Vagina (tissue), 2 donors: Measurements from ENCODE around the gene ANKS1B. TPM values are rescaled to one million over a fixed set of nuclear protein-coding genes. Genes with fewer than 3 reads are reported as not detected.

Experiments
- DNase-seq, 2 donors: peaks; one replicate each; pipeline ENCODE4 v3.0.0-alpha.2; 2017; ENCODE audit errors: extremely low spot score in 2 of 2
- H3K27ac ChIP-seq: fragments of 200-600 bp; sonication (generic); one replicate; pipeline ENCODE4 v1.5.1; 2019
- H3K27me3 ChIP-seq: fragments of 200-600 bp; sonication (generic); one replicate; pipeline ENCODE4 v1.5.1; 2019
- H3K36me3 ChIP-seq, 2 donors: fragments of 200-600 bp; sonication (generic); one replicate each; pipeline ENCODE4 v1.5.1; 2017 to 2019
- H3K4me1 ChIP-seq: fragments of 200-600 bp; sonication (generic); one replicate; pipeline ENCODE4 v1.5.1; 2019
- H3K4me3 ChIP-seq, 2 donors: fragments of 200-600 bp; sonication (generic); 1 replicate in 1 of 2; 2 replicates in 1 of 2; pipeline ENCODE4 v1.5.1; 2016 to 2019
- H3K9me3 ChIP-seq: fragments of 200-600 bp; sonication (generic); one replicate; pipeline ENCODE4 v1.5.1; 2019
- POLR2A ChIP-seq, 2 donors: fragments of 450-650 bp; IDR thresholded peaks; one replicate each; pipeline ENCODE4 v1.6.1; 2017; ENCODE audit warnings: antibody characterized with exemption in 2 of 2, mild to moderate bottlenecking in 2 of 2, moderate library complexity in 2 of 2
- POLR2AphosphoS5 ChIP-seq, 2 donors: sonication (generic); formaldehyde crosslinking; IDR thresholded peaks; one replicate each; pipeline ENCODE4 v1.9.0; 2017; ENCODE audit warnings: antibody characterized with exemption in 2 of 2, mild to moderate bottlenecking in 2 of 2, low read depth in 1 of 2; ENCODE audit not compliant: insufficient read depth in 1 of 2
- intact Hi-C: fragments of 100-400 bp; cut with DNase I; formaldehyde crosslinking; loops from one replicate; pipeline ENCODE4 v1.15.1; 2023
- total RNA-seq: library from RNA; depleted of rRNA; stranded (reverse); fragments of >200 nt; gene quantifications from one replicate; pipeline ENCODE4 v1.2.3, GENCODE V29; 2016
- TF ChIP-seq, protein P1 (sequence below), 3 experiments: fragments of 450-650 bp in 2 of 3; fragments of 200-600 bp in 1 of 3; sonication (generic) in 1 of 3; IDR thresholded peaks; one replicate each; pipeline ENCODE4 v1.5.1; 2017 to 2019; ENCODE audit warnings: antibody characterized with exemption in 3 of 3, mild to moderate bottlenecking in 2 of 3, moderate library complexity in 2 of 3

The ANKS1B gene
- total RNA-seq, 1 donor from 2014 or later: 11.5 TPM

DNA sequence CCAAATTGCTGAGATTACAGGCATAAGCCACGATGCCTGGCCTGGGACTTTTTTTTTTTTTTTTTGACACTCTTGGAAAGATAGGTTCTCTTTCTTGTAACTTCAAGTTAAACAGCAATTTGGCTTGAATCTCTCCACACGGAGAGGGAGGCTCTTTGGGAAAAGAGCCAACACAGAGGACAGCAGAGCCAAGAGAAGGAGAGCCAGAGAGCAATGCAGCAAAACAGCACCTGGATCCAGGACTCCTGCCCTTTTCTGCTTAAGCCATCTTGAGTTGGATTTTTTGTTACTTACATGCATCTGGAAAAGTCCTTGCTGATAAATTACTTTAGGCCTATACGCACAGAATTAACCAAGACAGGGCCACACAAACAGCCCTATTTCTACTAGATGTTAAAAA is 1162.9 kb downstream of the ANKS1B start:
- Histone ChIP-seq H3K4me3 (no peak overlapping the region), H3K9me3 (no peaks in the 10 kb centered on the region), H3K27ac (no peak overlapping the region), H3K27me3 (no peaks in the 10 kb centered on the region), H3K36me3 (no peaks in the 10 kb centered on the region), H3K4me1 (no peaks in the 10 kb centered on the region)
- no peak for TF ChIP-seq POLR2AphosphoS5 (IDR thresholded peaks at IDR 0.05; ENCODE audit: insufficient read depth in 1 of 2, low read depth in 1 of 2)
- TF ChIP-seq POLR2A (IDR thresholded peaks at IDR 0.05): no peak
- TF ChIP-seq, protein P1, sequence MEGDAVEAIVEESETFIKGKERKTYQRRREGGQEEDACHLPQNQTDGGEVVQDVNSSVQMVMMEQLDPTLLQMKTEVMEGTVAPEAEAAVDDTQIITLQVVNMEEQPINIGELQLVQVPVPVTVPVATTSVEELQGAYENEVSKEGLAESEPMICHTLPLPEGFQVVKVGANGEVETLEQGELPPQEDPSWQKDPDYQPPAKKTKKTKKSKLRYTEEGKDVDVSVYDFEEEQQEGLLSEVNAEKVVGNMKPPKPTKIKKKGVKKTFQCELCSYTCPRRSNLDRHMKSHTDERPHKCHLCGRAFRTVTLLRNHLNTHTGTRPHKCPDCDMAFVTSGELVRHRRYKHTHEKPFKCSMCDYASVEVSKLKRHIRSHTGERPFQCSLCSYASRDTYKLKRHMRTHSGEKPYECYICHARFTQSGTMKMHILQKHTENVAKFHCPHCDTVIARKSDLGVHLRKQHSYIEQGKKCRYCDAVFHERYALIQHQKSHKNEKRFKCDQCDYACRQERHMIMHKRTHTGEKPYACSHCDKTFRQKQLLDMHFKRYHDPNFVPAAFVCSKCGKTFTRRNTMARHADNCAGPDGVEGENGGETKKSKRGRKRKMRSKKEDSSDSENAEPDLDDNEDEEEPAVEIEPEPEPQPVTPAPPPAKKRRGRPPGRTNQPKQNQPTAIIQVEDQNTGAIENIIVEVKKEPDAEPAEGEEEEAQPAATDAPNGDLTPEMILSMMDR (IDR thresholded peaks at IDR 0.05): no peak
- no peak for DNase-seq
- intact Hi-C loops: no loop called here

DNA sequence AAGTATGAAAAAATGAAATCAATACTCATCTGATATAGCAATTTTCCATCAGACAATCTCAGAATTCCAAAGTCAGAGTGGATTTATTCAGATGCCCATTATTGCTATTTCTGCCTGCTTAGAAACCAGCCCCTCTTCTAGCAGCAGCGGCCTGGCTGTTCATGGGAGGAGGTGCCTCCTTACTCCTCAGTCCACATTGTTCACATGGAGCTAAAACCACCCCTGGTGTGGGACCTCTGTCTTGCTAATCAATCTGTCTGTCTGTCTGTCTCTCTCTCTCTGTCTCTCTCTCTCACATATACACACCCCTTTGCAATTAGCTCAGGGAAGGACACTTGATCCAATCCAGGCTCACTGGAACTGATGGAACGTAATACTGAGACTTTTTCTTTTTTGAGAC is 1163.5 kb downstream of the ANKS1B start:
- TF ChIP-seq, protein P1 (IDR thresholded peaks at IDR 0.05): no peak
- no peak for TF ChIP-seq POLR2A (IDR thresholded peaks at IDR 0.05)
- TF ChIP-seq POLR2AphosphoS5 (IDR thresholded peaks at IDR 0.05; ENCODE audit: insufficient read depth in 1 of 2, low read depth in 1 of 2): no peak
- no peaks in the 10 kb centered on the region for H3K9me3 ChIP-seq
- no peaks in the 10 kb centered on the region for H3K4me1 ChIP-seq
- H3K4me3 ChIP-seq: no peak overlapping the region
- no peak overlapping the region for H3K27ac ChIP-seq
- H3K27me3 ChIP-seq: no peaks in the 10 kb centered on the region
- intact Hi-C loops: no loop called here
- no peak for DNase-seq
- no peaks in the 10 kb centered on the region for H3K36me3 ChIP-seq

DNA sequence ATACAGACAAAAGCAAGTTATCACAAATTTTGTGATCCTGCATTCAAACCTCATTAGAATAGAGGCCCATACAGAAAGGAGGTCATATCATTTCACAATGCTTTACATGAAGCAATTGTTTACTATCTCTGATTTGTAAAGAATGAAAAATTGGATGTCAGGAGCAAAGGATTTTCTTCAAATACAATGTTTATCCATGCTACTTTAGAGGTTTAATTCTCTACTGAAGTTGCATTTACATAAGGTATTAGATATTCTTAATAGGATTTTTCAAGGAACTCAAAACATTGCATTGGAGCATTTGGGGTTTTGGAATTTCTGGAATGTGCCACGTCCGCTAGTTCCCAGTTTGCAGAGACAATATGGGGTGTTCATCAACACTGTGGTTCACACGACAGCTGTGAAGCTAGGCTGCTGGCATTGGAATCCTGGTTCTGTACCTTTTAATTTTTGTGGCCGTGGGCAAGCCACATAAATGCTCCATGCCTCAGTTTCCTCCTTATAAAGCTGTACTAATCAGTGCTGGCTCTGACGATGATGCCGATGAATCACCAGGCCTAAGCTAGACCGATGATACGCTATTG is 1164.8 kb downstream of the ANKS1B start:
- no peak overlapping the region for H3K4me3 ChIP-seq
- no peaks in the 10 kb centered on the region for H3K4me1 ChIP-seq
- H3K36me3 ChIP-seq: no peaks in the 10 kb centered on the region
- H3K27me3 ChIP-seq: no peaks in the 10 kb centered on the region
- DNase-seq: no peak
- intact Hi-C loops: no loop called here
- TF ChIP-seq, protein P1 (IDR thresholded peaks at IDR 0.05): no peak
- TF ChIP-seq POLR2A (IDR thresholded peaks at IDR 0.05) (no peak), POLR2AphosphoS5 (IDR thresholded peaks at IDR 0.05; ENCODE audit: insufficient read depth in 1 of 2, low read depth in 1 of 2) (no peak)
- H3K27ac ChIP-seq: no peak overlapping the region
- H3K9me3 ChIP-seq: no peaks in the 10 kb centered on the region

DNA sequence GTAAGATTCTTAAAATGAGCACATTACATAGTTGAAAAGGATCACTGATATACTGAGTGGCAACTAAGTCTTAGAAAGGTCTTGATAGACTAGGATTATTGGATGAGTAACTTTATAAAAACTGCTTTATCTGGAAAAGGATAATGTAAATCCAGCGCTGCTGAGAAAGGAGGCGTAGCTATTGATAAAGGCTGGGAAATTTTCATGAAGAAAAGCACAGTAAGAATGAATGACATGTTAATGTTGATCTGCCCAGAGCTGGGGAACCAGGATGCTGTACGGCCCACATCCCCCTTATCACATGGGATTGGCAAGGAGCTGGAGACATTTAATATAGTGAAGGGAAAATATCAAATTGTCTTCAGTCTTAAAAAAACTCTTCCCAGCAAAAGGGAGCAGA is 1165.7 kb downstream of the ANKS1B start:
- Histone ChIP-seq H3K27me3 (no peaks in the 10 kb centered on the region), H3K27ac (no peak overlapping the region), H3K36me3 (no peaks in the 10 kb centered on the region), H3K4me3 (no peak overlapping the region), H3K4me1 (no peaks in the 10 kb centered on the region), H3K9me3 (no peaks in the 10 kb centered on the region)
- no peak for DNase-seq
- intact Hi-C loops: no loop called here
- TF ChIP-seq POLR2AphosphoS5 (IDR thresholded peaks at IDR 0.05; ENCODE audit: insufficient read depth in 1 of 2, low read depth in 1 of 2) (no peak), POLR2A (IDR thresholded peaks at IDR 0.05) (no peak)
- TF ChIP-seq, protein P1 (IDR thresholded peaks at IDR 0.05): no peak

DNA sequence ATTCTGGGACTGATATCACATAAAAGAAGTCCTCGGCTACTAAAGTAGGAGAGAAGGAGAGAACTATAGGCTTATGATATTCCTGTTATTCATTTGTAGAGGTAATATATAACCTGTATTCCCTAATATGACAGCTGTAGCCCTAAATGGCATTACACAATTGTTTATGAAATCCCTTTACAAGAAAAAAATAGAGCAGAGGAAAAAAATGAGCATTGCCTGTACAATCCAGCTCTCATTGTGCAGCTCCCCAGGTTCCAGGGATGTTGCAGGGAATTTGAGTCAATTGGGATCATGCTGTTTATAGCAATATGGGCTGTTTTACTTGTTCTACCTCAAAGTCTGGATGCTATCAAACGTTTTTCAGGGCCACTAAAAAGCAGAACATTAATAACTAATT is 1166.5 kb downstream of the ANKS1B start:
- intact Hi-C loops: no loop called here

More for the DNA sequence above, 1166.5 kb downstream of the ANKS1B start:
- Histone ChIP-seq H3K4me3 (no peak overlapping the region), H3K9me3 (no peaks in the 10 kb centered on the region), H3K4me1 (no peaks in the 10 kb centered on the region), H3K36me3 (no peaks in the 10 kb centered on the region), H3K27me3 (no peaks in the 10 kb centered on the region), H3K27ac (no peak overlapping the region)
- TF ChIP-seq, protein P1 (IDR thresholded peaks at IDR 0.05): no peak
- TF ChIP-seq POLR2A (IDR thresholded peaks at IDR 0.05) (no peak), POLR2AphosphoS5 (IDR thresholded peaks at IDR 0.05; ENCODE audit: insufficient read depth in 1 of 2, low read depth in 1 of 2) (no peak)
- DNase-seq: no peak
